ENCODE measurements around the gene CCDC71L.
A peak's percentile ranks its signal among the peaks of the same experiment; 100 is the strongest.
"Not testable (repeated sequence)": the region's sequence is repeated elsewhere in the genome, so short reads cannot be mapped to it uniquely, and the experiment has no call there.

Gene CCDC71L
- 24.3 to 50.4 (median 31.6) reads per million in 4 experiments for total RNA-seq

DNA sequence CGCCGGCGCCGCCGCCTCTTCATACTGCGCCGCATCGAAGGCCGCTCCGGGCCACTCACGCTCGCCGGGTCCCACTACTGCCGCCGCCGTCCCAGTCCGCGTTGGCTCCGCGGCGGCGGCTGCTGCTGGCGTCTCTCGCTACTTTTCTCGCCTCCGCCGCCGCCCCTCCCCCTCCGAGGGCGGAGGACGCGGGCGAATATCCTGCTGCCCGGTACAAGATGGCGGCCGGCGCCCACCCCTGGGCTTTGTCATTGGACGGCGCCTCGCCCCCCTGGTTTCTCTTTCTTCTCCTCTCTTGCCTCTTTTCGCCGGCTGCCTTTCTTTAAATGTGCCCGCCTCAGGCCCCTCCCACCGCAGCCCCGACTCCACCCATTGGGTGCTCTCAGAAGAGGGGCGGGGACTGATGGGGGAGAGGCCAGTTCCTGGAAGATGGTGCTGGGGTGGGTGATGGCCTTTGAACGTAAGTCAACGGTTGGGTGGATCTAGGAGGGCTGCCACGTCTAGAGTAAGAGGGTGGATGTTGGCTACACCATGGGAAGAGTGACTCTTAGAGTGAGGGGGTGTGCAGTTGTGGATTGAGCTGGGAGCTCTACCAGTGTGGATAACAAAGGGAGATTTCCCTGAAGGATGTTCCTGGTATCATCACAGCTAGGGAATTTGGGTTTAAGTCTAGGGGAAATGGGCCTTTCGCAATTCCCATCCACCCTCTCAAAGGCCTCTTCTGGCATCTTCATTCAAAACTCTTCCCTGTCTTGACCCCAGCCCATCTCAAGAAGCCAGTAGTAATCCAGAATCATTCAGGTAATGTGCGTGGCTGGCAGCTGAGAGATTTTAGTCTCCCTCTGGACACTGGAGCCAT is at the start of gene CCDC71L:
Gene CCDC71L (minus strand): TSS at position 297 of the 859 bp plus-strand sequence. CDS start 262 bp downstream, at position 35.
- peak; percentile 85 for DNase-seq

DNA sequence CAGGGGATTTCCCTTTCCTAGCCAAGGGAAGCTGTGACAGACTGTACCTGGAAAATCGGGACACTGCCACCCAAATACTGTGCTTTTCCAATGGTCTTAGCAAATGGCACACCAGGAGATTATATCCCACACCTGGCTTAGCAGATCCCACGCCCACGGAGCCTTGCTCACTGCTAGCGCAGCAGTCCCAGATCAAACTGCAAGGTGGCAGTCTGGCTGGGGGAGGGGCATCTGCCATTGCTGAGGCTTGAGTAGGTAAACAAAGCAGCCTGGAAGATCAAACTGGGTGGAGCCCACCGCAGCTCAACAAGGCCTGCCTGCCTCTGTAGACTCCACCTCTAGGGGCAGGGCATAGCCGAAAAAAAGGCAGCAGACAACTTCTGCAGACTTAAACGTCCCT is 48.6 kb upstream of the CCDC71L start:
- not testable (repeated sequence) for DNase-seq

DNA sequence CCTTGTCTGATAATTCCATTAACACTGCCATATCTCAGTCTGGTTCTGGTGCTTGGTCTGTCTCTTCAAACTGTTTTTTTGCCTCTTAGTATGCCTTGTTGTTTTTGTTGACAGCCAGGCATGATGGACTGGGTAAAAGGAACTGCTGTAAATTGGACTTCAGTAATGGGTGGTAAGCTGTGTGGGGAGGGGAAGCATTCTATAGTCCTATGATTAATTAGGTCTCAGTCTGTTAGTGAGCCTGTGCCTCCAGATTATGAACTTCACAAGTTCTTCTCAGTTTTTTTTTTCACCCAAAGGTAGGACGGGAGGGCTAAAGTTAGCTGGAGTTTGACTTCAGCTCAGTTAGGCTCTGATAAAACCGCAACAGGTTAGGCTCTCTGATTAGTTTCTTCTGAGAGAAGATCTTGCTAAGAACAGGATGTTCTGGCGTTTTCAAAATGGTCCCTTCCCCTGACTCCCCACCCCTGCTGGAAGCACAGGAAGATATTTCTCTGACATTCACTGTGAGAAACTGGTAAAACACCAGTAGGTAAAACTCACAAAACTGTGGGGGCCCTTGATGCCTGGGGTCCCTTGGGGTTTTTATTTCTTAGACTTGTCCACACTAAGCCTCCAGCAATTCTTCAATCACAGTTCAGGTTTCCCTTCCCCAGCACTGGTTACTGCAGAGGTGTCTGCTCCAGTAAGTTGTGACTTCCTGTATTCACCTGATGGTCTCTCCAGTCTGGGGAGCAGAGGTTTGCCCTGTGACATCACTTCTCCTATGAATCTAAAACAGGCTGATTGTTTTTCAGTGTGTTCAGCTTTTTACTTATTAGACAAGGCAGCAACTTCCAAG is 43.3 kb upstream of the CCDC71L start:
- DNase-seq: no peak

DNA sequence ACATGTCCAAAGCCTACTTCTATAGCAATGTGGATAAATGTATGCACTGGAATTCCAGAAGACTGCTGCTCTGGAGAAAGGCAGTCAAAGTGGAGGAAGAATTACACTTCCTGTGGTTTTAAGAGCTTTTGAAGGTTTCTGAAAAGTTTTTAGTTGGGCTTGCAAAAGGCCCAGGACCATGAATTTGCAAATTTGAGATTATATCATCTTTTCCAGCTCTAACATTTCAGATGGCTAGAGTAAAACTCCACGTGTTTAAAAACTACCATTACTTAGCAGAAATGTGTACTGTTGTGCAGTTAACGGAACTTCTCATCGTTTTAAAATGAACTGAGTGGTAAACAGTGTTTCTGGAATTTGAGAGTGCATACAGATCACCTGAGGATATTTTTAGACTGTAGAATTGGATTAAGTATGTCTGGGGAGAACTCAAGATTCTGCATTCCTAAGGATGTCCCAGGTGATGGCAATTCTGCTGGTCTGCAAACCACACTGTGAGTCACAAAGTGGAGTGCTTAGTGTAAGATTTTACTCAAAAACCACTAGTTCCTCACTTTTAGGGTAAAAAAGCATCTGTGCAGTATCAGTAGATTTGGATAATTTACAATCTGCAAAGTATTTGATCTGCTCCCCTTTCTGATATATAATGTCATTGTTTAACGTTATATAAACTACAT is 32.9 kb upstream of the CCDC71L start:
- no peak for DNase-seq

DNA sequence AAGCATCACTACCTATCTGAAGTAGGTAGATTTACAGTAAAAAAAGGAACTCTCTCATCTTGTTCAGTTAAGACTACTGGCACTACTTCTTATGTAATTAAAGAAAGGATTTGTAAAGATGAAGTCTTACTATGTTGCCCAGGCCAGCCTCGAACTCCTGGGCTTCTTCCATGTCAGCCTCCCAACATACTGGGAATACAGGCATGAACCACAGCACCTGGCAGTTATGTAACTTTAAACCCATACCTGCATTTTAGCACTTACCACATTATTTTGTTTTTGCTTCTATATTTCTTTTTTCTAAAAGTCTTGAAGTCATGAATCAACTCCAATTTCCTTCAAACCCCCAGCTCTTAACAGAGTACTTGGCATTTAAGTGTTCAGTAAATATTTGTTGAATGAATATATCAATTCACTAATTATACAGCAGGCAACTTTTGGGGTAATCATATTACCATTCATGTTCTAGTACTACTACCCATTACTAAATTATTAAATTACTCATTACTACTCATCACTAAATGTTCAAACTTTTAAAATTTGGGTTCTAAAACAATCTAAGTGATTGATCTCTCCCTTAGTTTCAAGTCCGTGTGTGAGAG is 31.6 kb upstream of the CCDC71L start:
- no peak for DNase-seq

DNA sequence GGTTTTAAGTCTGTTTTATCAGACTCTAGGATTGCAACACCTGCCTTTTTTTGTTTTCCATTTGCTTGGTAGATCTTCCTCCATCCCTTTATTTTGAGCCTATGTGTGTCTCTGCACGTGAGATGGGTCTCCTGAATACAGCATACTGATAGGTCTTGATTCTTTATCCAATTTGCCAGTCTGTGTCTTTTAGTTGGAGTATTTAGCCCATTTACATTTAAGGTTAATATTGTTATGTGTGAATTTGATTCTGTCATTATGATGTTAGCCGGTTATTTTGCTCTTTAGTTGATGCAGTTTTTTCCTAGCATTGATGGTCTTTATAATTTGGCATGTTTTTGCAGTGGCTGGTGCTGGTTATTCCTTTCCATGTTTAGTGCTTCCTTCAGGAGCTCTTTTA is 27.2 kb upstream of the CCDC71L start:
- not testable (repeated sequence) for DNase-seq

DNA sequence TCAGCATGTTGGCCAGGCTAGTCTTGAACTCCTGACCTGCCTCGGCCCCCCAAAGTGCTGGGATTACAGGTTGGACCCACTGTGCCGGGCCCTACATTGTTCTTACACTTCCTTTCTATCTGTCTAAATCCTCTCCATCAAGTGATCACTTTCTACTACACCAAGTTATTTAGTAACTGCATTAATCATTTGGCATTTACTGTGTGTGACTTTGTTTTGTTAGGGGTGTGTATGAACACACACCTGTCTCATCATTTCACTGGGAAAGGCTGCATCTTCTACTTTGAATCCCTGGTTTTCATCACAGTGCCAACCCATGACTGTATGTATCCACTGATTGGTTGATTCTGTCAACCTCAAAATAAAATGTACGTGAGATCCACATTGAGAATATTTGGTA is 23.0 kb upstream of the CCDC71L start:
- no peak for DNase-seq

DNA sequence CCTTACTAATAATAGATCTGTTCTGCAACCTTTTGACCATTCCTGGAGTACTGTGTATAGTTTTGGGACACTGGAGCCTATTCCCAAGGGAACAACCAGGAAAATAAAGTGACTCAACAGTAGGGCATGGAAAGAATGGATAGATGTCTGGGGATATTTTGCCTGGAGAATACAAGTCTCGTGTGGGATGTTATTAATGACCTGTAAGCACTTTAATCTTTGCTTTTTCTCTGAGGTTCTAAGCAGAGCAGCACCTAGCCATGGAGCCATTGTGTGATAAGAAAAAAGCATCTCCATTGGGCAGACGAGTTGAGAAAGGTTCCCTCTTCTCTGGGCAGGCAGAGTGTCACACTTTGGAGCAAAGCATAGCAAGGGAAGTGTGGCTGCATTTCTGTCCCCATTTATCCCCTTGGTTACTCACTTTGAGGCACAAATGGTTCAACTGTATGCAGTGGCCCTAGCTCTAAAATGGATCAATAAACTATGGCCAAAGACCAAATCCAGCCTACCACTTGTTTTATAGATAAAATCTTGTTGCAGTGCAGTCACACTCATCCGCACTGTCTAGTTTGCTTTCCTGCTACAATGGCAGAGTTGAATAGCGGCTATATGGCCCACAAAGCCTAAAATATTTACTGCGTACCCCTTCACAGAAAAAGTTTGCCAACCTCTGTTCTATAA is 21.0 kb upstream of the CCDC71L start:
- DNase-seq: no peak

DNA sequence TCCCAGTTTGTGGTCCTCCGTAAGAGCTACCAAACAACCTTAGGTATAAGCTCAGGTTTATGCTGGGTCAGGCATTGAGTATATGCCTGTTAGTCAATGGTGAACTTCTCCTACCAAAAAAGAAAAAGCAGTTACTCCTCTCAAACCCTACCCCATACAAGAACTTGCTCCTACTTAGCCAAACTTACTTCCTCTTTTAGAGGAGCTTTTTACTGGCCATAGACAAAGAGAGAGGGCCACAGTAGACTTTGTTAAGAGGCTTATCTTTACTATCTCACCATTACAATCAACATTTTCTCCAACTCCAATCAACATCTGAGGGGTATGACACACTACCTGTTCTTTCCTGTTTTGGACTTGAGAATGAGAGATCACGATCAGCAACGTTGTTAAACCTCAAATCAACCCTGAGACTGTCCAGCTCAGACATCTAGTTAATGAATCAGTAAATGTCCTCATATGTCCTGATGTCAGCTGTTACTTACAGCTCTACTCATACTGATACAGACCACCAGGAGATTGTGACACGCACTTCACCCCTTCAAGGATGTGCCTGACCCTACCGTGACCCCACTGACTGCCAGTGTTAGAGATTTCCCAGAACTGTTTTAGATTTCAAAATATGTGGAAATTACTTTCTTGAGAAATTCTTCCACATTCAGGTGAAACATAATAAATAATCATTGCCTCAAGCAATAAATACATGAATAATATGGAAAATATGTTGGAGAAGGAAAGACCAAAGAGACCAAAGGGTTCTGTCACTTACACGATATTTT is 18.4 kb upstream of the CCDC71L start:
- DNase-seq: no peak

DNA sequence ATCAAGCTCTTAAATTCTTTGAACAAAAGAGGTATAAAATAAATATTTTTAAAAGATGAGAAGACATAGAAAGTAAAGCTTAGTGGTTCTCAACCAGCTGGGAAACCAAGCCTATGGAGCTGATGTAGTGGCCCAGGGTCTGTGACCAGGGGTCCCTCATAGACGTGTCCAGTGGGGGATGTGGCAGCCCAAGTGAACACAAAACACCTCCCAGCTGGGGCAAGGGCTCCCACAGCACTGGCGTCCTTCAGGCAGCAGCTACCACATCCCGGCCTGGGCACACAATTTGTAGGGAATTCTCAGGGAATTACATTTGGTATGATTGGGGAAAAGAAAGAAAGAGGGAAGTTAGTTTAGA is 17.8 kb upstream of the CCDC71L start:
- DNase-seq: no peak

DNA sequence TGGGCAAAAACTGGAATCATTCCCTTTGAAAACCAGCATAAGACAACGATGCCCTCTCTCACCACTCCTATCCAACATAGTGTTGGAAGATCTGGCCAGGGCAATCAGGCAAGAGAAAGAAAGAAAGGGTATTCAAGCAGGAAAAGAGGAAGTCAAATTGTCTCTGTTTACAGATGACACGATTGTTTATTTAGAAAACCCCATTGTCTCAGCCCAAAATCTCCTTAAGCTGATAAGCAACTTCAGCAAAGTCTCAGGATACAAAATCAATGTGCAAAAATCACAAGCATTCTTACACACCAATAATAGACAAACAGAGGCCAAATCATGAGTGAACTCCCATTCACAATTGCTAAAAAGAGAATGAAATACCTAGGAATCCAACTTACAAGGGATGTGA is 15.5 kb upstream of the CCDC71L start:
- DNase-seq: not testable (repeated sequence)

DNA sequence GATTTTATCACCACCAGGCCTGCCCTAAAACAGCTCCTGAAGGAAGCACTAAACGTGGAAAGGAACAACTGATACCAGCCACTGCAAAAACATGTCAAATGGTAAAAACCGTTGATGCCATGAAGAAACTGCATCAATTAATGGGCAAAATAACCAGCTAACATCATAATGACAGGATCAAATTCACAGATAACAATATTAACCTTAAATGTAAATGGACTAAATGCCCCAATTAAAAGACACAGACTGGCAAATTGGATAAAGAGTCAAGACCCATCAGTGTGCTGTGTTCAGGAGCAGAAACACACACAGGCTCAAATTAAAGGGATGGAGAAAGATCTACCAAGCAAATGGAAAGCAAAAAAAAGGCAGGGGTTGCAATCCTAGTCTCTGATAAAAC is 12.7 kb upstream of the CCDC71L start:
- not testable (repeated sequence) for DNase-seq

DNA sequence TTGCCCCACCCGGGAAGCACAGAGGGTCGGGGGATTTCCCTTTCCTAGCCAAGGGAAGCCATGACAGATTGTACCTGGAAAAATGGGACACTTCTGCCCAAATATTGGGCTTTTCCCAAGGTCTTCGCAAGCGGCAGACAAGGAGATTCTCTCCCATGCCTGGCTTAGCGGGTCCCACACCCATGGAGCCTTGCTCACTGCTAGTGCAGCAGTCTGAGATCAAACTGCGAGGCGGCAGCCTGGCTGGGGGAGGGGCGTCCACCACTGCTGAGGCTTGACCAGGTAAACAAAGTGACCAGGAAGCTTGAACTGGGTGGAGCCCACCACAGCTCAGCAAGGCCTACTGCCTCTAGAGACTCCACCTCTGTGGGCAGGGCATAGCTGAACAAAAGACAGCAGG is 11.0 kb upstream of the CCDC71L start:
- not testable (repeated sequence) for DNase-seq

DNA sequence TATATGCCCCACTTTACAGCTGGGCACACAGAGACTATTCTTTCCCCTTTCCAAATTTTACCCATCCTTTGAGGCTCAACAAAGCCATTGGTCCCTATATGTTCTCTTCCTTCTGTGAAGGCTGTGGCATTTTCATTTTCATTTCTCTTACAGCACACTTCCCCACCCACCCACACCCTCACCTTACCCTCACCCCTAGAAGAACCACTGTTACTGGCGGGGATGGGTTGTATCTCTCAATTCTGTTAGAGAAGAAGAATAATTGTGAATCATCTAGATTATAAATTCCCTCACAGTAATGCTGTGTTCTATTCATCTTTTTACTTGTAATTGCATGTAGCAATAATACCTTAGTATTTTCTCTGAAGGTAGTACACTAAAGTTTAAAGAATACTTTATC is 10.2 kb upstream of the CCDC71L start:
- no peak for DNase-seq

DNA sequence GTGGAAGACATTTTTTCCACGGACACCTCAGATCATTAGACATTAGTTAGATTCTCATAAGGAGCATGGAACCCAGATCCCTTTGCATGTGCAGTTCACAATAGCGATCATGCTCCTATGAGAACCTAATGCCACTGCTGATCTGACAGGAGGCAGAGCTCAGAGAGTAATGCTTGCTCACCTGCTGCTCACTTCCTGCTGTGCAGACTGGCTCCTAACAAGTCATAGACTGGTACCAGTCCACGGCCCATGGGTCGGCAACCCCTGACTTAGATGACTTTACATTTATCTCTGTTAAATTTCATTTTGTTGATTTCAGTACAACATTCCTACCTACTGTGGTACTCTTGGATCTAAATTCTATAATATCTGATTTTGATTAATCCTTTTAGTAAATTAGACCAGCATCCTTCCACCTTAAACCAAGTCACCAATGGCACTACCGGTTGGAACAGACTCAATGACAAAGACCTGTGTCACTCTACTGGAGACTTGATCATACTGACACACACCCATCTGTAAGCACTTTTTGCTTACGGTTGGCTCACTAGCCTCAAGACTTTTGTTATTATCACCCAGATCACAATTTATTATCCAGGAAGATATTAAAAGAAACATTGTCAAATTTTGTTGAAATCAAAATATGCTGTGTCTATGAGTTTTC is 8.0 kb upstream of the CCDC71L start:
- no peak for DNase-seq

DNA sequence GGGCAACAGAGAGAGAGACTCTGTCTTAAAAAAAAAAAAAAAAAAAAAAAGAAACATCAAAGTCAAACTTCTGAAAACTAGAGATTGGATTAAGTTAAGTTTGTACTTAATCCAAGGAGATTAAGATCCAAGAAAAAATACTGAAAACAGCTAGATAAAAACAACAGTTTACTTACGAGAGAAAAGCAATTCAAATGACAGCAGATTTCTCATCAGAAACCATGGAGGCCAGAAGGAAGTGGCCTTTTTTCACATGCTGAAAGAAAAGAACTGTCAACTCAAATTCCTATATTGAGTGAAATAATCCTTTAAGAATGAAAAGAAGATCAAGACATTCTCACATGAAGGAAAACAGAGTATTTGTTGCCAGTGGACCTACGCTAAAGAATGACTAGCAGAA is 5.4 kb upstream of the CCDC71L start:
- DNase-seq: no peak

DNA sequence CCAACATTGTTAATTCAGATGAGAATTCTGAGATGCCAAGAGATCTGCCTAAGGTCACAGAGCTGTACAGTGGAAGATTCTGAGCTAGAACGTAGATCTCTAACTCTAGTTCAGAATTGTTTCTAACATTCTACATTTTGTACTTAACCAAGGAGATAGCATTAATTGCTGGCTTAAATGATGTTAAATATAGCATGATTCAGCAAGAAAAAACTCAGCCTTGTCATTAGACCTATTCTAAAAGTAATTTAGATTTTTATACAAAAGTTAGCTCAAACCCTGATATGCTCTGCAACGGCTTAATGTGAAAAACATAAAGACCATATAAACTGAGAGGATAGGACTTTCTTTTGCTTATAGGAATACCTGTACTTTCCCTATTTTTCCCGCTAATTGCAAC is 3.4 kb upstream of the CCDC71L start:
- no peak for DNase-seq

DNA sequence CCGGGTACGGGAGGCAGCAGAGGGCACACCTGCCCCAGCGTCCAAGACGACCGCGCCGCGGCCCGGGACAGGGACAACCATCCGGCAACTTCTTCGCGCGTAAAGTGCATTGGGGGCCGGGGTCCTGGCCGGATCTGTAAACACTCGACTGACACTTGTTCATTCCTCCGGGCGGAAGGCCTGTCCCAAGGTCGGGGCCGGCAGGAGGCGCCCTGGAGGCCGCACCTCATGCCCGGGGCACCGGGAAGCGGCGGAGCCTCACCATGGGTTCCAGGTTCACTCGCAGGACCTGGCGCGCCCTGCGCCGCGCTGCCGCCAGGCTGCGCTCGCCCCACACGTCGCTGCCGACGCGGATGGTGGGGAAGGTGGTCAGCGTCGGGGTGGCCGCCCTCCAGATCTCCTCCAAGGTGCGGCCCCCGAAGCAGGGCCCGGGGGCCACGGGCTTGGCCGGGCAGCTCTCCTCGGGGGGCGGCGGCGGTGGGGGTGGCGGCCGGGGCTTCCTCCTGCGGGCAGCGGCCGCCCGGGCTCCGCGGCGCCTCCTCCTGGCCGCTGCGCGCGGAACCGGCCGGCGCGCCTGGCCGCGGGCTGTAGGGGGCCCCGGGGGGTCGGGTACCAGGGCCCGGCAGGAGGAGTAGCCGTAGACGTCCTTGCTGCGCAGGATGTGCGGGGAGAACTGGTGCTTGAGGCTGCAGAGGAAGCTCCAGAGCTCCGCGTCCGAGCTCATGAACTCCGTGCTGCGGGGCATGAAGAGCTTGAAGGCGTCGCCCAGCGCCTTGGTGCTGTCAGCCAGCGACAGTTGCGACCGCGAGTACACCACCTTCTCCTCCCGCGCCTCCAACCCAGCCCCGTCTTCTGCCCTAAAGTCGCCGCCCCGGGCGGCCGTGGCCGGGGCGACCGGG is 746 bp downstream of the CCDC71L start:
- peak; percentile 43 for DNase-seq

DNA sequence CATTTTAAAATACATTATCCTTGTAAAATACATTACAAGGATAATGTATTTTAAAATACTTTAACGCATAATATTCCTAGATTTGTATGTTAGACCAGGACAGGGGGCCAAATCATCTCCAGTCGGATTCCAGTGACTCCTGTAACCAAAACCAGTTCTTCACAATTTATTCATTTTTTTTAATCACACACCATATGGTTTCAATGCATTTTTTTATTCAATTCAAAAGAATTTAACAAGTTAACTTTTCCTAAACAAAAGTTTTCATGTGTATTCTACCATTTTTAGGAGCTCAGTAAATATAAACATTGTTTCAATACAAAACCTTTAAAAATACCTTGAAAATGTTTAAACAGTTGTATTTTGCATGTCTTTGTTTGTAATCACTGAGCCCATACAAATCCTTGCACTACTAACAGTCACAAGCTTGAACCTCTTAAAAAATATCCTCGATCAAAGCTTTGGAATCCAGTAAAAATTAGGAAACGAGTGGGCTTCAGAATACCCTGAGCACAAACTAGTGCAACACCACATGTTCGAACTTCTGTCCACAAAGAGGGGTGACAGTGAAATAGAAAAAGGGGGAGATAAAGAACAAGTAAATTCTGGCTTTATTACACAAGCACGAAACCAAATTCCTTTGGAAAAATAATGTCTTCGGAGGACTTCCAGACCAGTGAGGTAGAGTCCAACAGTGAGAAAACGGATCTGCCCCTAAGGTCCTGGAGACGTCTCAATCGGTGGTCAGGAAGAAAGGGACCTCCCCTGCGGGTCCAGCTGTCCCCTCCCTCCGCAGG is 1.6 kb downstream of the CCDC71L start:
- DNase-seq: no peak

Measured in effector CD8-positive, alpha-beta T cell (primary cell).